HEK293 (cell line): ENCODE results near the gene RIOX2.

Source experiments
- TF ChIP-seq, protein P1 (sequence below): fragments of 450-650 bp; formaldehyde crosslinking; IDR thresholded peaks from 2 replicates; pipeline ENCODE4 v1.5.1; 2017; ENCODE audit warnings: missing biosample characterization, missing genetic modification characterization

RIOX2 gene

DNA sequence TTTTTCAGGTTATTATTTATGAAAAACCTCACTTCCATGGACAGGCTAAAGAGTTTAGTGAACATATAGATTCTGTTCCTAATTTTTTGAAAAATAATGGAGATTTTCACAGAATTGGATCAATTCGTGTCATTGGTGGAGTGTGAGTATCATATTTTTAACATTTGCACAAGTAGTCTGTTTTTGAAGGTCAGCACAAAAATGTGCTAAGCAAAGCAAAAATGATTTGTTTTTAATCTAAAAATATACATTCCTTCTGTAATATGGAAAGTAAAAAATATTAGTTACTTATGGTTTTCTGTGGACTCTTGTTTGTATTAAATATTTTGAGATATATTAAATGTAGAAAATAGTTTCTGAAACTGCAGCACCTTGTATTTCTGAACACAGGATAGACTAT lies 79.4 kb downstream of the RIOX2 start (continued):
- TF ChIP-seq, protein P1, sequence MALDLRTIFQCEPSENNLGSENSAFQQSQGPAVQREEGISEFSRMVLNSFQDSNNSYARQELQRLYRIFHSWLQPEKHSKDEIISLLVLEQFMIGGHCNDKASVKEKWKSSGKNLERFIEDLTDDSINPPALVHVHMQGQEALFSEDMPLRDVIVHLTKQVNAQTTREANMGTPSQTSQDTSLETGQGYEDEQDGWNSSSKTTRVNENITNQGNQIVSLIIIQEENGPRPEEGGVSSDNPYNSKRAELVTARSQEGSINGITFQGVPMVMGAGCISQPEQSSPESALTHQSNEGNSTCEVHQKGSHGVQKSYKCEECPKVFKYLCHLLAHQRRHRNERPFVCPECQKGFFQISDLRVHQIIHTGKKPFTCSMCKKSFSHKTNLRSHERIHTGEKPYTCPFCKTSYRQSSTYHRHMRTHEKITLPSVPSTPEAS (tag by site-specific recombination), result no peak
- TF ChIP-seq, all 188 proteins: peak for 0
